ENCODE measurements around the gene ANKAR. TPM values are rescaled to one million over a fixed set of nuclear protein-coding genes. Genes with fewer than 3 reads are reported as not detected.

The ANKAR gene
- total RNA-seq, 2 experiments from 2014 or later: 3.5 to 3.6 TPM

- CTCF ChIA-PET: interaction anchor here (1.0 to 1.3 kb wide), 2 partner anchors 9 to 21 kb away, joined by 3 read pairs; no protein-coding TSS in a partner anchor
- Mint-ChIP-seq H3K4me3 (no peak overlapping the region), H3K9me3 (no peaks in the 10 kb centered on the region), H3K4me1 (ENCODE audit: low read depth) (peaks cover 14% of the 10 kb centered on the region), H3K27ac (no peak overlapping the region), H3K27me3 (no peaks in the 10 kb centered on the region), H3K36me3 (ENCODE audit: low read depth) (no peaks in the 10 kb centered on the region)
- POLR2A ChIA-PET: no interaction called here
- ATAC-seq (no peak), DNase-seq (no peak)
- intact Hi-C loops (cut with micrococcal nuclease): no loop called here
- no peak for TF ChIP-seq CTCF (IDR thresholded peaks at IDR 0.05)
Observed at GRCh38 chr2:189629531-189630453, 44.7 kb upstream of the ANKAR start.

- no peaks in the 10 kb centered on the region for H3K4me1 Mint-ChIP-seq (ENCODE audit: low read depth)
- ChIA-PET POLR2A (no interaction called here), CTCF (interaction anchor here (1.2 kb wide), 1 partner anchor 51 kb away, joined by 3 read pairs; the partner anchor contains the start of gene SLC40A1)
- DNase-seq (no peak), ATAC-seq (no peak)
- intact Hi-C loops (cut with micrococcal nuclease): no loop called here
- no peaks in the 10 kb centered on the region for H3K27me3 Mint-ChIP-seq
- no peaks in the 10 kb centered on the region for H3K9me3 Mint-ChIP-seq
- H3K36me3 Mint-ChIP-seq (ENCODE audit: low read depth): no peaks in the 10 kb centered on the region
- H3K4me3 Mint-ChIP-seq: no peak overlapping the region
- TF ChIP-seq CTCF (IDR thresholded peaks at IDR 0.05): no peak
- H3K27ac Mint-ChIP-seq: no peak overlapping the region
Observed at GRCh38 chr2:189631849-189632248, 42.6 kb upstream of the ANKAR start.

GRCh38 chr2:189633392-189633811 is 41.1 kb upstream of the ANKAR start:
- ATAC-seq (peak; percentile 39), DNase-seq (peak; percentile 15)
- CTCF ChIA-PET: interaction anchor here (0.8 to 1.6 kb wide), 4 partner anchors 16 to 53 kb away, joined by 3 to 4 read pairs (median 4); partner anchors contain the start of genes ANKAR and SLC40A1
- intact Hi-C loops (cut with micrococcal nuclease): no loop called here
- Mint-ChIP-seq H3K4me1 (ENCODE audit: low read depth) (no peaks in the 10 kb centered on the region), H3K27me3 (no peaks in the 10 kb centered on the region), H3K36me3 (ENCODE audit: low read depth) (no peaks in the 10 kb centered on the region), H3K4me3 (no peak overlapping the region), H3K9me3 (no peaks in the 10 kb centered on the region), H3K27ac (no peak overlapping the region)
- TF ChIP-seq CTCF (IDR thresholded peaks at IDR 0.05): peak; percentile 11
- POLR2A ChIA-PET: no interaction called here

- Mint-ChIP-seq H3K27ac (no peak overlapping the region), H3K27me3 (no peaks in the 10 kb centered on the region), H3K4me3 (no peak overlapping the region), H3K36me3 (ENCODE audit: low read depth) (no peaks in the 10 kb centered on the region), H3K9me3 (peaks cover 3% of the 10 kb centered on the region), H3K4me1 (ENCODE audit: low read depth) (peaks cover 4% of the 10 kb centered on the region)
- no peak for TF ChIP-seq CTCF (IDR thresholded peaks at IDR 0.05)
- CTCF ChIA-PET: no interaction called here
- intact Hi-C loops (cut with micrococcal nuclease): no loop called here
- DNase-seq (no peak), ATAC-seq (no peak)
- POLR2A ChIA-PET: no interaction called here
Observed at GRCh38 chr2:189635353-189635752, 39.1 kb upstream of the ANKAR start.

Data from activated CD8-positive, alpha-beta T cell treated with anti-CD3 and anti-CD28 coated beads for 36 hours (primary cell).